Cardiac fibroblast (primary cell): ENCODE data around the gene IFITM1.
"Not testable (repeated sequence)": the region's sequence is repeated elsewhere in the genome, so short reads cannot be mapped to it uniquely, and the experiment has no call there.

ENCODE experiments used
- DNase-seq, 2 donors: peaks; one replicate each; pipeline versions ENCODE4 v3.0.0 to v3.0.0-alpha.2; 2010; ENCODE audit warnings: low read depth in 2 of 2
- H3K4me3 ChIP-seq, 2 donors: replicated peaks in 1 of 2; 1 replicate in 1 of 2; 2 replicates in 1 of 2; pipeline ENCODE4 v1.5.1; 2011; ENCODE audit warnings: low read depth in 2 of 2, low read length in 2 of 2, mild to moderate bottlenecking in 2 of 2, moderate library complexity in 1 of 2
- CTCF ChIP-seq: IDR thresholded peaks from one replicate; pipeline ENCODE4 v1.5.1; 2011; ENCODE audit warnings: low read depth, mild to moderate bottlenecking, low read length, inconsistent platforms

The IFITM1 gene

GRCh38 chr11:284105-285020 lies 29.5 kb upstream of the IFITM1 start:
- DNase-seq = no peak
- no peak for TF ChIP-seq CTCF
- no peak overlapping the region for H3K4me3 ChIP-seq

- no peak for TF ChIP-seq CTCF
- H3K4me3 ChIP-seq = no peak overlapping the region
- no peak for DNase-seq
Observed at GRCh38 chr11:285021-285893, 28.6 kb upstream of the IFITM1 start.

- no peak for TF ChIP-seq CTCF
- H3K4me3 ChIP-seq = no peak overlapping the region
- no peak for DNase-seq
Observed at GRCh38 chr11:285894-286220, 28.0 kb upstream of the IFITM1 start.

- DNase-seq, H3K4me3 ChIP-seq: not testable (repeated sequence)
Observed at GRCh38 chr11:286977-287820, 26.6 kb upstream of the IFITM1 start.

GRCh38 chr11:287821-288477 lies 25.9 kb upstream of the IFITM1 start:
- H3K4me3 ChIP-seq = peak overlapping the region; percentile 54
- no peak for TF ChIP-seq CTCF
- no peak for DNase-seq

GRCh38 chr11:288478-289397 lies 25.1 kb upstream of the IFITM1 start, which contains the start of gene PGGHG:
Gene PGGHG (plus strand): TSS chr11:289126. CDS start chr11:289817, 691 bp downstream.
- DNase-seq = peak in 1 of 2 donors; percentile 46
- no peak for TF ChIP-seq CTCF
- peak within 1 kb of the TSS; percentile 54 for H3K4me3 ChIP-seq
